H1 (cell line): ENCODE data around the gene FAF2. TPM values are rescaled to one million over a fixed set of nuclear protein-coding genes. Genes with fewer than 3 reads are reported as not detected.

Experiments
- CTCF ChIA-PET: fragments of 300-600 bp; sonication (Branson Sonifier 250); formaldehyde crosslinking; loops from one replicate; lab custom pipeline; 2021; ENCODE audit not compliant: partially characterized antibody; lab: Charles Lee
- POLR2A ChIA-PET: fragments of 300-600 bp; sonication (Branson Sonifier 250); formaldehyde crosslinking; loops from one replicate; lab custom pipeline; 2021; ENCODE audit warnings: inconsistent platforms; ENCODE audit not compliant: partially characterized antibody; lab: Charles Lee
- DNase-seq, 2 experiments: peaks; one replicate each; pipeline versions ENCODE4 v3.0.0 to v3.0.0-alpha.2; 2010 to 2022; ENCODE audit warnings: low spot score in 2 of 2, low read depth in 1 of 2, mixed read lengths in 1 of 2
- FAIRE-seq: peaks from 2 replicates; lab custom pipeline; 2011; peaks lifted over from hg19 to GRCh38; lab: Jason Lieb, UNC
- H2AFZ ChIP-seq: 2 replicates; pipeline ENCODE4 v1.8.1; 2012; ENCODE audit warnings: low read length, inconsistent platforms
- H2AK5ac ChIP-seq: 2 replicates; pipeline ENCODE4 v1.6.1; 2013; ENCODE audit warnings: low read depth, low read length
- H2BK120ac ChIP-seq: replicated peaks from 2 replicates; pipeline ENCODE3; 2013; ENCODE audit warnings: low read depth, low read length, inconsistent platforms
- H2BK12ac ChIP-seq: 2 replicates; pipeline ENCODE4 v1.6.1; 2013; ENCODE audit warnings: low read depth, low read length
- H2BK15ac ChIP-seq: 2 replicates; pipeline ENCODE4 v1.6.1; 2013; ENCODE audit warnings: low read length
- H2BK20ac ChIP-seq: 2 replicates; pipeline ENCODE4 v1.6.1; 2013; ENCODE audit warnings: low read length
- H2BK5ac ChIP-seq: 2 replicates; pipeline ENCODE4 v1.6.1; 2013; ENCODE audit warnings: low read depth, low read length
- H3K14ac ChIP-seq: 2 replicates; pipeline ENCODE4 v1.6.1; 2013; ENCODE audit warnings: inconsistent platforms; ENCODE audit not compliant: insufficient read length
- H3K18ac ChIP-seq: 2 replicates; pipeline ENCODE4 v1.6.1; 2013; ENCODE audit warnings: low read length; ENCODE audit errors: extremely low read depth
- H3K23ac ChIP-seq: 2 replicates; pipeline ENCODE4 v1.6.1; 2013; ENCODE audit warnings: inconsistent platforms; ENCODE audit not compliant: insufficient read length
- H3K23me2 ChIP-seq: 2 replicates; pipeline ENCODE4 v1.6.1; 2013; ENCODE audit warnings: low read depth, low read length
- H3K27ac ChIP-seq: 2 replicates; pipeline ENCODE4 v1.6.1; 2011; ENCODE audit warnings: low read depth, low read length, inconsistent platforms
- H3K27me3 ChIP-seq, 4 experiments: replicated peaks in 1 of 4; 1 replicate in 1 of 4; 2 replicates in 3 of 4; pipeline versions ENCODE4 v1.6.1 to v1.8.1; 2011 to 2013; ENCODE audit warnings: low read length in 3 of 4, mild to moderate bottlenecking in 3 of 4, inconsistent platforms in 2 of 4, mixed read lengths in 2 of 4, moderate library complexity in 1 of 4; ENCODE audit not compliant: control insufficient read depth in 3 of 4, insufficient read depth in 3 of 4; ENCODE audit errors: extremely low read depth in 1 of 4
- H3K36me3 ChIP-seq, 4 experiments: 2 replicates each; pipeline versions ENCODE4 v1.6.1 to v1.8.1; 2011 to 2013; ENCODE audit warnings: mild to moderate bottlenecking in 4 of 4, low read length in 3 of 4, moderate library complexity in 2 of 4, control low read depth in 1 of 4, inconsistent platforms in 1 of 4; ENCODE audit not compliant: insufficient read depth in 4 of 4, control insufficient read depth in 2 of 4
- H3K4ac ChIP-seq: replicated peaks from 2 replicates; pipeline ENCODE3; 2013; ENCODE audit warnings: low read length, low read depth, mixed read lengths, inconsistent platforms; ENCODE audit not compliant: insufficient read length
- H3K4me1 ChIP-seq, 4 experiments: replicated peaks in 1 of 4; 1 replicate in 1 of 4; 2 replicates in 3 of 4; pipeline versions ENCODE4 v1.6.1 to v1.8.1; 2011 to 2013; ENCODE audit warnings: low read length in 3 of 4, inconsistent platforms in 2 of 4, mixed read lengths in 1 of 4; ENCODE audit not compliant: insufficient read depth in 4 of 4, control insufficient read depth in 3 of 4
- H3K4me2 ChIP-seq, 2 experiments: 2 replicates each; pipeline versions ENCODE4 v1.6.1 to v1.8.1; 2011 to 2013; ENCODE audit warnings: low read depth in 2 of 2, low read length in 2 of 2, control low read depth in 1 of 2, inconsistent platforms in 1 of 2, mild to moderate bottlenecking in 1 of 2; ENCODE audit not compliant: insufficient read depth in 1 of 2
- H3K4me3 ChIP-seq, 4 experiments: fragments of 200-600, 300-600 bp in 1 of 4; sonication (generic), shearing (Covaris generic), sonication (Bioruptor Twin) in 1 of 4; 2 replicates each; pipeline versions ENCODE4 v1.5.1 to v1.8.1; 2011 to 2016; ENCODE audit warnings: low read length in 4 of 4, low read depth in 3 of 4, control low read depth in 2 of 4, inconsistent platforms in 2 of 4, mild to moderate bottlenecking in 2 of 4, mixed read lengths in 1 of 4, moderate library complexity in 1 of 4; ENCODE audit not compliant: insufficient read depth in 2 of 4; ENCODE audit errors: extremely low read depth in 1 of 4
- H3K56ac ChIP-seq: replicated peaks from 2 replicates; pipeline ENCODE3; 2013; ENCODE audit warnings: low read depth, mild to moderate bottlenecking, mixed read lengths, low read length, inconsistent platforms; ENCODE audit not compliant: insufficient read length
- H3K79me1 ChIP-seq: 2 replicates; pipeline ENCODE4 v1.6.1; 2013; ENCODE audit warnings: low read depth, low read length, control low read depth
- H3K79me2 ChIP-seq, 2 experiments: 2 replicates each; pipeline versions ENCODE4 v1.6.1 to v1.8.1; 2012 to 2013; ENCODE audit warnings: low read length in 2 of 2, mild to moderate bottlenecking in 2 of 2, inconsistent platforms in 1 of 2; ENCODE audit not compliant: insufficient read depth in 2 of 2, control insufficient read depth in 1 of 2
- H3K9ac ChIP-seq, 4 experiments: replicated peaks in 1 of 4; 1 replicate in 1 of 4; 2 replicates in 3 of 4; pipeline versions ENCODE4 v1.6.1 to v1.8.1; 2011 to 2013; ENCODE audit warnings: low read depth in 3 of 4, low read length in 3 of 4, control low read depth in 2 of 4, mild to moderate bottlenecking in 2 of 4, moderate library complexity in 2 of 4, inconsistent platforms in 1 of 4; ENCODE audit errors: extremely low read depth in 1 of 4
- H3K9me3 ChIP-seq, 2 experiments: 2 replicates each; pipeline versions ENCODE4 v1.6.1 to v1.8.1; 2012 to 2013; ENCODE audit warnings: mild to moderate bottlenecking in 2 of 2, moderate library complexity in 2 of 2, control low read depth in 1 of 2, inconsistent platforms in 1 of 2, low read depth in 1 of 2, low read length in 1 of 2, mixed read lengths in 1 of 2; ENCODE audit not compliant: insufficient read depth in 2 of 2
- H4K20me1 ChIP-seq, 2 experiments: replicated peaks in 1 of 2; 2 replicates each; pipeline versions ENCODE3 to v1.8.1; 2011 to 2013; ENCODE audit warnings: inconsistent platforms in 2 of 2, low read length in 2 of 2, mild to moderate bottlenecking in 1 of 2; ENCODE audit not compliant: insufficient read depth in 2 of 2, control insufficient read depth in 1 of 2
- H4K5ac ChIP-seq: 2 replicates; pipeline ENCODE4 v1.6.1; 2013; ENCODE audit warnings: low read length, low read depth, mixed read lengths, inconsistent platforms; ENCODE audit not compliant: insufficient read length
- H4K8ac ChIP-seq: 2 replicates; pipeline ENCODE4 v1.8.0; 2013; ENCODE audit warnings: mild to moderate bottlenecking, moderate library complexity, low read length, inconsistent platforms; ENCODE audit not compliant: insufficient read depth; ENCODE audit errors: extremely low read depth
- H4K91ac ChIP-seq: replicated peaks from 2 replicates; pipeline ENCODE3; 2013; ENCODE audit warnings: low read length, mixed read lengths, inconsistent platforms; ENCODE audit not compliant: insufficient read length
- ASH2L ChIP-seq: fragments of 200-600, 300-600 bp; sonication (generic); IDR thresholded peaks from one replicate; pipeline ENCODE4 v1.7.1; 2017; ENCODE audit warnings: low read length
- CBX5 ChIP-seq: fragments of 300-800, 300-1000 bp; sonication (generic); IDR thresholded peaks from 2 replicates; pipeline ENCODE4 v1.7.1; 2016; ENCODE audit warnings: antibody characterized with exemption, low read length, low read depth
- CHD2 ChIP-seq: IDR thresholded peaks from 2 replicates; pipeline ENCODE4 v1.6.1; 2012; ENCODE audit warnings: low read length, improper control_type of control experiment
- E2F6 ChIP-seq: IDR thresholded peaks from 2 replicates; pipeline ENCODE4 v1.6.1; 2012; ENCODE audit warnings: inconsistent platforms
- EP300 ChIP-seq, 2 experiments: IDR thresholded peaks; 1 replicate in 1 of 2; 2 replicates in 1 of 2; pipeline ENCODE4 v1.6.1; 2011 to 2012; ENCODE audit warnings: low read depth in 2 of 2, low read length in 2 of 2, mild to moderate bottlenecking in 2 of 2, borderline replicate concordance in 1 of 2, inconsistent platforms in 1 of 2, moderate library complexity in 1 of 2
- HDAC2 ChIP-seq, 2 experiments: fragments of 300-600 bp in 1 of 2; sonication (generic) in 1 of 2; IDR thresholded peaks; 2 replicates each; pipeline ENCODE4 v1.6.1; 2011 to 2012; ENCODE audit warnings: low read depth in 2 of 2, low read length in 2 of 2, mild to moderate bottlenecking in 2 of 2, moderate library complexity in 2 of 2, borderline replicate concordance in 1 of 2, inconsistent platforms in 1 of 2
- HDAC6 ChIP-seq: IDR thresholded peaks from one replicate; pipeline ENCODE4 v1.7.1; 2012; ENCODE audit warnings: low read depth, mild to moderate bottlenecking, inconsistent platforms, low read length, moderate library complexity
- KDM4A ChIP-seq: IDR thresholded peaks from one replicate; pipeline ENCODE4 v1.7.1; 2012; ENCODE audit warnings: low read depth, mild to moderate bottlenecking, moderate library complexity, low read length, inconsistent platforms; ENCODE audit not compliant: severe bottlenecking
- POLR2A ChIP-seq, 2 experiments: IDR thresholded peaks; 1 replicate in 1 of 2; 2 replicates in 1 of 2; pipeline ENCODE4 v1.6.1; 2011; ENCODE audit warnings: low read depth in 2 of 2, low read length in 2 of 2, mild to moderate bottlenecking in 2 of 2; ENCODE audit errors: control extremely low read depth in 1 of 2
- POLR2AphosphoS5 ChIP-seq: IDR thresholded peaks from 2 replicates; pipeline ENCODE4 v1.6.1; 2011; ENCODE audit warnings: low read depth, low read length
- SIN3A ChIP-seq, 2 experiments: IDR thresholded peaks in 1 of 2; conservative IDR thresholded peaks in 1 of 2; 2 replicates each; pipeline ENCODE4 v1.6.1; 2011 to 2012; ENCODE audit warnings: low read length in 2 of 2, improper control_type of control experiment in 1 of 2, low read depth in 1 of 2, mild to moderate bottlenecking in 1 of 2
- TEAD4 ChIP-seq: IDR thresholded peaks from 2 replicates; pipeline ENCODE4 v1.6.1; 2012; ENCODE audit warnings: low read depth, low read length, inconsistent platforms, mixed read lengths
- YY1 ChIP-seq: IDR thresholded peaks from 2 replicates; pipeline ENCODE4 v1.6.1; 2011; ENCODE audit warnings: low read depth, mild to moderate bottlenecking, low read length
- ZNF274 ChIP-seq: IDR thresholded peaks from 2 replicates; pipeline ENCODE4 v1.7.0; 2012; ENCODE audit warnings: low read length, borderline replicate concordance; ENCODE audit errors: extremely low read depth
- WGBS, 2 experiments: shearing (Covaris generic) in 1 of 2; methylation state at CpG; one replicate each; pipeline versions ENCODE4 v1.1.6 to v1.1.7; 2013 to 2015; ENCODE audit warnings: low lambda C conversion rate in 2 of 2, mixed read lengths in 2 of 2, inconsistent platforms in 1 of 2, low coverage in 1 of 2, missing lambda C conversion rate in 1 of 2; ENCODE audit not compliant: insufficient replicate concordance in 2 of 2, insufficient coverage in 1 of 2, insufficient read length in 1 of 2; ENCODE audit errors: extremely low coverage in 1 of 2, missing lambda C conversion rate in 1 of 2; 5-methylcytosine and 5-hydroxymethylcytosine counted together
- polyA plus RNA-seq, 7 experiments: library from polyadenylated mRNA; depleted of rRNA in 3 of 7; stranded (reverse) in 5 of 7; unstranded in 2 of 7; fragments of >200 nt in 5 of 7; fragments of 200-250 nt in 2 of 7; gene quantifications; 1 replicate in 5 of 7; 2 replicates in 1 of 7; 4 replicates in 1 of 7; pipeline versions ENCODE4 v1.2.1 to v1.2.3, GENCODE V29; 2011 to 2013; ENCODE audit warnings: missing spikeins in 2 of 7, mixed read lengths in 2 of 7
- total RNA-seq: library from RNA; stranded (reverse); fragmentation: NEBNext Ultra II Directional; extraction: Animal tissue kit (Norgen Biotek cat#: 25700); gene quantifications from 2 replicates; pipeline ENCODE4 v1.2.1, GENCODE V29; 2021

FAF2 gene
- total and polyA plus RNA-seq, 2 of the 8 experiments (the other 6 are each of a cell fraction or from before 2014, with no cell fraction given) = 20.8 to 35.8 TPM

- H2BK12ac ChIP-seq = no peak overlapping the region
- H3K4me2 ChIP-seq = no peak overlapping the region
- H3K14ac ChIP-seq = no peak overlapping the region
- H4K8ac ChIP-seq = no peak overlapping the region
- no peak overlapping the region for H2BK20ac ChIP-seq
- H3K9ac ChIP-seq = no peak overlapping the region
- no peak overlapping the region for H3K23ac ChIP-seq
- no peak overlapping the region for H2BK15ac ChIP-seq
- no peak for FAIRE-seq
- H3K27ac ChIP-seq = no peak overlapping the region
- H3K23me2 ChIP-seq = no peaks in the 10 kb centered on the region
- H3K79me1 ChIP-seq = no peaks in the 10 kb centered on the region; the same call in 1 of the 2 replicates
- H4K20me1 ChIP-seq = peaks cover 2 to 3% of the 10 kb centered on the region in 2 experiments
- no peaks in the 10 kb centered on the region for H3K79me2 ChIP-seq
- H4K5ac ChIP-seq = no peak overlapping the region
- no peaks in the 10 kb centered on the region for H3K27me3 ChIP-seq
- DNase-seq = no peak
- H2BK5ac ChIP-seq = no peak overlapping the region
- no peaks in the 10 kb centered on the region for H3K4me1 ChIP-seq
- no peaks in the 10 kb centered on the region for H3K9me3 ChIP-seq
- no peak overlapping the region for H2BK120ac ChIP-seq
- no peak overlapping the region for H2AK5ac ChIP-seq
- H3K4ac ChIP-seq = no peak overlapping the region
- H2AFZ ChIP-seq = no peak overlapping the region
- peaks cover 24 to 77% (median 58%) of the 10 kb centered on the region in 4 experiments for H3K36me3 ChIP-seq
- no peak overlapping the region for H3K4me3 ChIP-seq
- ChIA-PET CTCF (interaction anchor here (0.9 kb wide), 2 partner anchors 9 to 86 kb away, joined by 4 read pairs; no protein-coding TSS in a partner anchor), POLR2A (interaction anchor here (1.0 to 1.4 kb wide), 2 partner anchors 41 to 43 kb away, joined by 3 read pairs; no protein-coding TSS in a partner anchor)
- WGBS, 2 experiments = 96% methylated on average over 3 of the region's 3 CpGs; no CpG with 5 or more reads in 1 of the 2 experiments
- H4K91ac ChIP-seq = no peak overlapping the region
- no peak overlapping the region for H3K56ac ChIP-seq
- no peak overlapping the region for H3K18ac ChIP-seq
- no peak for TF ChIP-seq TEAD4
- no peak for TF ChIP-seq HDAC2 (IDR thresholded peaks at IDR 0.05; ENCODE audit: borderline replicate concordance in 1 of 2, low read depth in 2 of 2, low read length in 2 of 2)
- TF ChIP-seq POLR2AphosphoS5 = no peak
- TF ChIP-seq ZNF274 = no peak
- no peak for TF ChIP-seq HDAC6
- TF ChIP-seq CHD2 = no peak
- TF ChIP-seq KDM4A = no peak
- no peak for TF ChIP-seq ASH2L
- no peak for TF ChIP-seq E2F6
- TF ChIP-seq SIN3A (conservative IDR thresholded peaks at IDR 0.05 in 1 of 2, IDR thresholded peaks at IDR 0.05 in 1 of 2; ENCODE audit: low read depth in 1 of 2, low read length in 2 of 2) = no peak
- TF ChIP-seq EP300 (IDR thresholded peaks at IDR 0.05; ENCODE audit: borderline replicate concordance in 1 of 2, low read depth in 2 of 2, low read length in 2 of 2) = no peak
- TF ChIP-seq YY1 = no peak
- TF ChIP-seq CBX5 = no peak
- no peak for TF ChIP-seq POLR2A (IDR thresholded peaks at IDR 0.05; ENCODE audit: control extremely low read depth in 1 of 2, low read depth in 2 of 2, low read length in 2 of 2)
Measured at GRCh38 chr5:176492431-176492830, 44.2 kb downstream of the FAF2 start.
